DND-41 (cell line): Measurements from ENCODE around the gene SLC25A21.

ENCODE experiments used
- EZH2 ChIP-seq: IDR thresholded peaks from 3 replicates; pipeline ENCODE4 v1.6.1; 2012; ENCODE audit warnings: borderline replicate concordance, low read depth, mild to moderate bottlenecking, moderate library complexity, low read length, inconsistent platforms; ENCODE audit not compliant: severe bottlenecking
- TF ChIP-seq, protein P1 (sequence below): IDR thresholded peaks from 2 replicates; pipeline ENCODE4 v1.5.1; 2012; ENCODE audit warnings: borderline replicate concordance, low read length, moderate library complexity, mild to moderate bottlenecking; ENCODE audit not compliant: poor library complexity, severe bottlenecking; ENCODE audit errors: extremely low read depth

DNA sequence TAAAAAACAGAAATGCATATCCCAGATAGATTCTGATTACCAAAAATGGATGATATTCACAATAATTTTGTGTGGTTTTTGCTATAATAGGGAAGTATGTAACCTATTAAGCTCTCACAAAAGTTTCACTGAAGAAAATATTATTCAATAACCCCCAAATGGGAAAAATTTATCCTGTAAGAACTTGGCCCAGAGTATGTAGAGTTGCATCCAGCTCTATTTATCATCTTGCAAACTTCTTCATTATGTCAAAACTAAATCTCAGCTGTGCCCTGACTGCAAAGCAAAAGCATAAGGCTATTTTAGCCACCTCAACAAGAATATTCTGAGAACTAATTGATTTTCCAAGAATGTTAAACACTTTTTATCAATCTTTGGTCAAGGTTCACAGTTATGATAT is 311.6 kb downstream of the SLC25A21 start:
- TF ChIP-seq, protein P1, sequence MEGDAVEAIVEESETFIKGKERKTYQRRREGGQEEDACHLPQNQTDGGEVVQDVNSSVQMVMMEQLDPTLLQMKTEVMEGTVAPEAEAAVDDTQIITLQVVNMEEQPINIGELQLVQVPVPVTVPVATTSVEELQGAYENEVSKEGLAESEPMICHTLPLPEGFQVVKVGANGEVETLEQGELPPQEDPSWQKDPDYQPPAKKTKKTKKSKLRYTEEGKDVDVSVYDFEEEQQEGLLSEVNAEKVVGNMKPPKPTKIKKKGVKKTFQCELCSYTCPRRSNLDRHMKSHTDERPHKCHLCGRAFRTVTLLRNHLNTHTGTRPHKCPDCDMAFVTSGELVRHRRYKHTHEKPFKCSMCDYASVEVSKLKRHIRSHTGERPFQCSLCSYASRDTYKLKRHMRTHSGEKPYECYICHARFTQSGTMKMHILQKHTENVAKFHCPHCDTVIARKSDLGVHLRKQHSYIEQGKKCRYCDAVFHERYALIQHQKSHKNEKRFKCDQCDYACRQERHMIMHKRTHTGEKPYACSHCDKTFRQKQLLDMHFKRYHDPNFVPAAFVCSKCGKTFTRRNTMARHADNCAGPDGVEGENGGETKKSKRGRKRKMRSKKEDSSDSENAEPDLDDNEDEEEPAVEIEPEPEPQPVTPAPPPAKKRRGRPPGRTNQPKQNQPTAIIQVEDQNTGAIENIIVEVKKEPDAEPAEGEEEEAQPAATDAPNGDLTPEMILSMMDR: no peak
- no peak for TF ChIP-seq EZH2
